Hematopoietic multipotent progenitor cell treated with erythropoietin and hydrocortisone succinate and interleukin-3 and kit ligand, for 17 days (in vitro differentiated cells): ENCODE measurements around the gene SHISAL1.
"Not testable (repeated sequence)": the region's sequence is repeated elsewhere in the genome, so short reads cannot be mapped to it uniquely, and the experiment has no call there.

ENCODE experiments used
- DNase-seq: peaks from one replicate; pipeline ENCODE4 v3.0.0-alpha.2; 2015; ENCODE audit warnings: low spot score

The SHISAL1 gene

DNA sequence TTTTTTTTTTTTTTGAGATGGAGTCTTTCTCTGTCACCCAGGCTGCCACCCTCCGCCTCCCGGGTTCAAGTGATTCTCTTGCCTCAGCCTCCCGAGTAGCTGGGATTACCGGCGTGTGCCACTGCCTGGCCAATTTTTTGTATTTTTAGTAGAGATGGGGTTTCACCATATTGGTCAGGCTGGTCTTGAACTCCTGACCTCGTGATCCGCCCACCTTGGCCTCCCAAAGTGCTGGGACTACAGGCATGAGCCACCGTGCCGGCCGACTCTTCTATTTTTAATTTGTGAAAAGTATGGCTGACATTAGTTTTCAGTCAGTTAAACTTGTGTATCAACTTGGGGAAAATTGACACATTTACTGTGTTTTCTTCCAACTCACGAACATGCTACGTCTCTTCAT lies 78.4 kb downstream of the SHISAL1 start:
- not testable (repeated sequence) for DNase-seq

DNA sequence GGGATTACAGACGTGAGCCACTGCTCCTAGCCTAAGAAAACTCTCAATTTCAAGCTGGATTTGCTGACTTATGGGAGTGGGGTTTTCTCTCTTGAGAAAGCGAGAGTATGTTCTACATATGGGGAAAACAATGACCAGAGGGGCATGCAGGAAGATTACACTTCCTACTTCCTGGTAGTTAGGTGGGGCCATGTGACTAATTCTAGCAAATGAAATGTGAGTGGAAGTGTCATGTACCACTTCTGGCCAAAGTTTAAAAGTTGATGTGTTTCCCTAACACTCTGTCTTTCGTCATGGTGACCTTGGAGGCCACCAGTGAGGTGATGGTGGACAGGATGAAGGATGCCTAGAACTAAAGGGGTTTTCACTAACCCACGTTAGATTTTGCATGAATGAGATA lies 81.5 kb downstream of the SHISAL1 start:
- DNase-seq, result no peak

DNA sequence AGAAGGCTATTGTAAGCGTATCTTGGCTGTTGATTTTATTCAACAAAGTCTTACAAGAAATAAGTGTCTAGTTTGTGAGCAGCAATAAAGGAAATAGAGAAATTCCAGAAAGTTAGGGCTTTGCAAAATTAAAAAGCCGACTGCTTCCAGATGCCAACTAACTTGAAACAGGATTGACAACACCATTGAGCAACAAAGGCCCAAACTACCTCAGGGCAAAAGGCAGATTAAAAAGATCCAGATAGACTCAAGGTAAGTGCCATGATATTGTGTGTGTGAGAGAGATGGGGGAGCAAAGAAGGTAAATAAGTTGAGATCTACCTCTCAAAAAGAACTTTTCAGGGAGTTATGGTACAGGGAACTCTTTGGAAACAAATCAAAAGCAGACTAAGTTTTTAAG lies 82.9 kb downstream of the SHISAL1 start:
- no peak for DNase-seq

DNA sequence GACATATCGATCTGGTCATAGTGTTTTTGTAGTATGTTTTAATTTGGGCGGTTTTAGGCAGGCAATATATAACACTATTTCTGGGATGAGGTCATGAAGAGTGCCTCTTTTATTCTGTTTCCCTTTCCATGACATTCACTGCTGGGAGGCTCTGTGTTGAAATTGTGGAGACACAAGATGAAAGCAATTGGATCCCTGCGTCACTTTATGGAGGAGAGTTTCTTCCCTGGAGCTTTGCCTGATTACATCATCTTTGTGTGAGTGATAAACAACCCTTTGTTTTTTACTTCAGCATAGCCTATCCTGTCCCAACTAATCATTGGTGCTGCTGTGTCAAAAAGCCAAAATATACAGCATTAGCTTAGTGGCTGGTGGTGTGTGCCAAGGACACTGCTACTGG lies 83.4 kb downstream of the SHISAL1 start:
- no peak for DNase-seq

DNA sequence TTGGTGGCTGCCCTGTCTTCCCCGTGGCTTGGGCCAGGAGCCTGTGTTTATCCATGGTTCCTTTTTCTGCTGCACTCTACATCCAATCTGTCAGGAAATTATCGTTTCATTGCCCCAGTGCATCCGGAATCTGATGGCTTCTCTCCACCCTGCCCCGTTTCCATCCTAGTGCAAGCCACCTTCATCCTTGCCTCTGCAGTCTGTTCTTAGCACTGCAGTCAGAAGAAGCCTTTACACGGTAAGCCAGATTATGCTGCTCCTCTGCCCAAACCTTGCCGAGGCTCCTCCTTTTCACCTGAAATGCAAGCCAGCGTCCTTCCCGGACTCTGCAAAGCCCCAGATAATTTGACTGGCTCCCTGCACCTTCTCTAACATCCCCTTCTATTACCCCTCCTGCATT lies 86.9 kb downstream of the SHISAL1 start:
- no peak for DNase-seq

DNA sequence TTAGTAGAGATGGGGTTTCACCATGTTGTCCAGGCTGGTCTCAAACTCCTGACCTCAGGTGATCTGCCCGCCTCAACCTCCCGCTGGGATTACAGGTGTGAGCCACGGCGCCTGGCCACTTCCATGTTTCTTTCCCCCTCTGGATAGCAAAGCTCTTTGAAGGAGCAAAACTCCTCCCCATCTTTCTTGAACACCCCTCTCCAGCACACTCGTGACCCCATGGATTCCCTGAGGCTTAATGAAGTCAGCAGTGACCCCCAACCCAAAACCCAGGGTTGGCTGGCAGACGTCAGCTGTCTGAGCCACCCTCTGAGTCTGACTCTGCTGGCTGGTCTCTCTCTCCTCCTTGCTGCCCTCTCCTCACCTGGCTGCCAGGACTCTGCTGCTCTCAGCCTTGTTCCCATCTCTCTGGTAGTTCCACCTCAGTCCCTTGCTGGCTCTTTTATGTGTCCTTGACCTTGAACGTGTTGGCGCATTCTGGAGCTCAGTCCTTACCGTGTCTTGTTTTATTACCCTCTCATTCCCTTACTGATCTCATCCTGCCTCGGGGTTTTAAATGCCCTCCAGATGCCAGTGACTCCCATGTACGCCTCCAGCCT lies 87.6 kb downstream of the SHISAL1 start:
- DNase-seq, result no peak

DNA sequence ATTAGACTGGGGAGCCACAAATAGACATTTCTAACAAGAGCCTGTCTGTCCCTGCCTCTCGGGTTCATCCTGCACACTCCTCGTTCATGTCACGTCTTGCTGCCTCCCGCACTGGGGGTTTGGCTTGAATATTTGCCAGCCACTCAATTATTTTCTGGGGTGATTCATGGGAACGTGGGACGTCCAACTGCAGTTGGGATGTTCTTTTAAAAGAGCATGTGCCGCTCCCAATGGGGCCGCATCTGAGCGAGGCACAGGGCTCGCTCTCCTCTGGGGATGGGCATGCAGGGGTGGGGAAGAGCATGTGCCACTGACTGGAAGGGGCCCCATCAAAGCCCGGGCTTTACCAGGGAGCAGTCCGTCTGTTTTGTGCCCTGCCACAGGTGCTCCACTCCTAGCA lies 88.6 kb downstream of the SHISAL1 start:
- DNase-seq, result no peak

DNA sequence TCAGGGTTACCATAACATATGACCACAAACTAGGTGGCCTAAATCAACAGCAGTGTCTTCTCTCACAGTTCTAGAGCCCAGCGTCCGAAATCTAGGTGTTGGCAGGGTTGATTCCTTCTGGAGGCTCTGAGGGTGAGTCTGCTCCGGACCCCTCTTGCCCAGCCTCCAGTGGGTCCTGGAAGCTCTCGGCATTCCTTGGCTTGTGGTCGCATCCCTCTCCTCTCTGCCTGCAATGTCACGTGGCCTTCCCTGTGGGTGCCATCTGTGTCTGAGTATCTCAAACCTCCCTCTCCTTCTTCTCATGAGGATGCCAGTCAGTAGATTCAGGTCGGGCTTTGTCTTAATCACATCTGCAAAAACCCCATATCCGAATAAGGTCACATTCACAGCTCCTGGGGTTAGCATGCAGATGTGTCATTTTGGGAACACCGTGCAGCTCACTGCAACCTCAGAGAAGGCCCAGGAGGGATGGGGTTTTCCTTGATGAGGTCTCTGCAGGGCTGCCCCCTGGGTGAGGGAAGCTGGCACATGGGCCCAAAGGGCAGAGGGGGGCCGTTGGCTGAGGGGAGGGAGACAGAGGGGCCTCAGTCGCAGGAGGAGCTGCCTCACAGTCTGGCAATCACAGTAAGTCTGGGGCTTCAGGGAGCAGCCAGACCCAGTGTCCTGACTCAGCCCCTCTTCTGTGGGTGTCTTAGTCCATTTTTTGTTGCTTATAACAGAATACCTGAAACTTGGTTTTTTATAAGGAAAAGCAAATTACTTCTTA lies 90.9 kb downstream of the SHISAL1 start:
- DNase-seq, result no peak

DNA sequence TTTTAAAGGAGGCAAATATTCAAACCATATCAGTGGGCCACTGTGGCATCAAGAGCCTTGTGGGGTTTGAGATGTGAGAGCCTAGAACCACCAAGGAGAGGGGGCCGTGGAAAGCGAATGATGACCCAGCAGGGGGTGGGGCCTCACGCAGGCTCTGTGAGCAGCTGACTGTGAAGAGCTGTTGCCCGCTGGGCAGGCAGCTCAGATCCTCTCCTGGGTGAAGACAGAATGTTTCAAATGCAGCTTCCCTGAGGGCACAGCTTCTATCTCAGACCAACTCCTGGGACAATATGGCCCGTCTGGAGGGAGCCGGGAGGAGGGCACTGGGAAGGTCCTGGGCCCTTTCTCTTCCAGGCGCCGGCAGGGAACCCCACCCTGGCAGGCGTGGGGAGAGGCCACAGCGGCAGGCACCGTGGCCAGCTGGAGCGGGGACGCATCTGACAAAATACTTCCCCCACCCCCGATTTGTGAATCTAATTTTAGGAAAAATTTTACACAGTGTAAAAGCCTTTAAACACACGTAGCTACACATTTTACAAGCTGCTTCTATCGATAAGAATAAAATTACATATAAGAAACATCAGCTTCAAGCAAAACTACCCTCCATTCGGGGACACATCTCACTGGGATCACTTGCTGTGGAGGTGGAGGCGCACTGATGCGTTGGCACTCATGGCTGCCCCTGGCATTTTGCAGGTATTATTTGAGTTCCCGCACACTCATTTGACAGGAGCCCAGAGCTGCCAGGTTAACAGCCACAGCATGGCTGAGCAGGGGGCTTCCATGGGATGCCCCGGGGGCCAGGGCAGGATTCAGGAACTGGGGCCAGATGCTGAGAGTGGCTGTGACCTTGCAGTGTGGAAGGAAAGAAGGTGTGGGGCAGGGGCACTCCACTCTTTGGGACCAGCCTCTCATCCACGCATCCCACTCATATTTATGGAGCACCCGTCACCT lies 91.7 kb downstream of the SHISAL1 start:
- DNase-seq, result no peak

DNA sequence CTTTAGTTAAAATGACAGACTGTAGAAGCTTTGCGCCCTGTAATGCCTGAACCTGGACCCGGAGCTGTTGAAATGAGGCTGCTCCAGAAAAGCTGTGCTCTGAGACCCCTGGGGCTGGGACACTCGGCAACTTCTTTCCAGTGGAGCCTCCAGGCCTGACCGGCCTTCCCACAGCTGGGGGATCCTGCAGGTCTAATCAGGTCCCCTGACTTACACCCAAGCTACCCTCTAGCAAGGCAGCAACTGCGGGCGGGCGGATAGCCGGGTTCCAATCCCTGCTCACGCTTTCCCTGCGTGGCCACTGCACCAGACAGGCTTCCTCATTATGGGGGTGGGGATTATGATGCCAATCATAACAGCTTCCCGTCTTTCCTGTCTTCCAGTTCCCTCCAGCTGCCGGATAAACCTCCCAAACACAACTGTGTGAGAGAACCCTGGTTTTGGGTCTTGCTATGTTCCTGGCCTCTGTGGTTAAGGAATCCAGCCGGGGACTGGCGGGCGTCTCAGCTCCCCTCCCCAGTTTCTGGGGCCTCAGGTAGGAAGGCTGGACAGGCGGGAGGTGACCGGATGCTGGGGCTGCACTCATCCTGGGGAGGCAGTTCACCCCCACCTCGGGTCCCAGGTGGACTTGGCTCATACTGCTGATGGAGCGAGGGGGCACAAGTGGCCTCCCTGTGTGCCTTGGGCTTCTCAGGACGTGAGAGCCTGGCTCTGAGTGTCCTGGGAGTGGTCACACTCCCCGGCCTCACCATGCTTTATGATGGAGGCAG lies 93.5 kb downstream of the SHISAL1 start:
- no peak for DNase-seq

DNA sequence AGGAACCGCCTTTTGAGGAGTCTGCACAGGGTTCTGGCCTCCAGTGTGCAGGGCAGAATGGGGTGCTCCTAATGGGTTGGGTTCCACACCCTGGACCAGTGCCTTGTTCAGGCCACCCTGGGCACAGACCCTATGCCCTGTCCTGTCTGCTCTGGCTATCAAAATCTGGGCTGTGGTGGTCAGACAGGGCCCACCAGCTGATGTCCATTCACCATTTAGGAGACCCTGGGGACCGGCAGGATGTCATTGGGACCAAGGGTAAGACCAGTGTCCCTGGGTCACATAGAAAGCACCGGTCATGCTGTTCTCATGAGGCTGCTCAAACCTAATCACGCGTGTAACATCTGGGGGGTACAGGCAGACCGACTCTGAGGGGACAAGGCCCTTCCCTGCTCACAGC lies 94.7 kb downstream of the SHISAL1 start:
- no peak for DNase-seq

DNA sequence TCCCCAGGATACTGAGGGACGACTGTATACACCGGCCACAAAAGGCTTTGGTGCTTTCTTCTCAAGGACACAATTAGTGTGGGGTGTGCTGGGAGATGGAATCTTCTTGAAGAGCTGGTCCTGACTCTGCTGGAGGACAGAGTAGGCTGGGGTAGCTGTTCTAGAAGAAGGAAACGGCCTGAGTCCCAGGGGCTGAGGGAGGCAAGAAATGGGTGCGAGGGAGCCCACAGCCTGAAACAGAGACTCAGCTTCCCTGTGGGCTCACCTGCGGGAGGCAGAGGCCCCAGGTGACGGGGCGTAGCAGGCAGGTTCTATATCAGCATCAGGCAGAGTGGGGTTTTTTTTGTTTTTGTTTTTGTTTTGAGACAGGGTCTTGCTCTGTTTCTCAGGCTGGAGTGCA lies 95.4 kb downstream of the SHISAL1 start:
- DNase-seq, result no peak

DNA sequence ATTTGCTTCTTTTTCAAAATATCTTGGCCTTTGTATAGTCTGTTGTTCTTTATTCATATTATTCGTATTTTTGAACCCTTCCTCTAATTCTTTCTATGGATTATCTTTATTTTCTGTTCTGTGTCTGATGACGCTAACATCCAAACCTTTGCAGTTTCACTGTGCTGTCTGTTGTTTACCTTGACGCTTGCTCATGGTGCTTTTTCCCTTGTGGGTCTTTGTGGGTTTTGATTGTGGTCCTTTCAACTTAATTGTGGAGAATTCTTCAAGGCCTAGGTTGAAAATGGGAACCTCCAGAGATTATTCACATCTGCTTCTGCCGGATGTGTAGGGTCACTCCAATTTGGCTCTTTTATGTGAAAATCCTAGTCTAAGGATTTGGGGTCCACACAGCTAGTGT lies 97.5 kb downstream of the SHISAL1 start:
- no peak for DNase-seq

DNA sequence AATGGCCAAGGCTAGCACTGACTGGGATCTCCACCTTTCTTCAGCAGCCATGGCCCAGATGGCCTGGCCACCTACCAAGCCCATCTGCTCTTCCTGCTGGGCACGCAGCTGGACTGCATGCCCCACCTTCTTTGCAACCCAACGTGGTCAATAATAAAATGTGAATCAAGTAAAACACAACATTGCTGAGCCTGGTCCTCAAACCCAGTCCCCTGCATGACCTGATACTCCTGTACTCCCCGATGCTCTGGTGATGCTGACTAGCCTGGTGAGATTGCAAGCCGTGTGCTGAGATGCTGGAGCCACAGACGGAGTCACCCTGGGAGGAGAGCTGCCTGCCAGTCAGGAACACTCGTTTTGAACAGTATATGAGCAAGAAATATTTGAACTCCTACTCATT lies 98.0 kb downstream of the SHISAL1 start:
- no peak for DNase-seq

DNA sequence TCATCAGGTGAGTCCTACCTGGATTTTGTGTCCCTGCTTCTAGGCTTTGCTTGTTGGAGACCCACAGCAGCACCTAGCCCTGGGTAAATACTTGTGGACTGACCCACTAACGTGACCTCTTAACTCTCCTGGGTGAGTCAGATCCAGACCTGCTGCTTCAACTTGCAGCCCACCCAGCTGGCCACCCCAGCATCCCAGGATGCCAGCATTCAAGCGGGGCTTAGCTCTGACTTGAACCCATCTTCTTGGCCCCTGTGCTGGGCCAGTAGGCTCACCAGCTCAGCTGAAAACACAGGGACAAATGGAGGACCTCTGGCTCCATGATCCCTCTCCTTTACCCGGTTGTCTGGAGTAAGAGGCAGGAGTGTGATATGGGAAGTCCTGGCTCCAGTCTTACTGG lies 98.6 kb downstream of the SHISAL1 start:
- no peak for DNase-seq

DNA sequence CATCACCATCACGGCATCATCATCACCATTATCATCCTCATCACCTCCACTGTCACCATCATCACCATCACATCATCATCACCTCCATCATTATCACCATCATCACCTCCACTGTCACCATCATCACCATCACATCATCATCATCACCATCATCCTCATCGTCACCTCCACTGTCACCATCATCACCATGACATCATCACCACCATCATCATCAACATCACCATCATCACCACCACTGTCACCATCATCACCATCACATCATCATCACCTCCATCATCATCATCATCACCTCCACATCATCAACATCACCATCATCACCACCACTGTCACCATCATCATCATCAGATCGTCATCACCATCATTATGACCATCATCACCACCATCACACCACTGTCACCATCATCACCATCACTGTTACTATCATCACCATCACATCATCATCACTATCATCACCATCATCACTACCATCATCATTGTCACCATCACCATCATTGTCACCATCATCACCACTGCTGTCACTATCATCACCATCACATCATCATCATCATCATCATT lies 99.2 kb downstream of the SHISAL1 start:
- DNase-seq, result no peak

DNA sequence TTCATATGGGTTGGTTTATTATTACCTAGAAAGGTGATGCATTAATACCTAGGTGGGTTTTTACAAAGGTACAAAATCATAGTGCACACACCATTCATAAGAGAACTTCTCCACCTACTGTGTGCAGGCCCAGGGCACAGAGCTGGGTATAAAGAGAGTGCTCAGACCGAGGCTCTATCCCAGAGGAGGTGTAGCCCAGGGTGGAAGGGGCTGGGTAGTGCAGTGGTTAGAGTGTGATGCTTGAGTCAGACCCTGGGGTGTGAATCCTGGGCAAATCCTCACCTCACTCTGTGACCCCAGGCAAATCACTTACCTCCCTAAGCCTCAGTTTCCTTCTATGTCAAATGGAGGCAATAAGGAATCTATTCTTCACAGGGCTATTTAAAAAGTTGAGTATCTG lies 99.8 kb downstream of the SHISAL1 start:
- no peak for DNase-seq

DNA sequence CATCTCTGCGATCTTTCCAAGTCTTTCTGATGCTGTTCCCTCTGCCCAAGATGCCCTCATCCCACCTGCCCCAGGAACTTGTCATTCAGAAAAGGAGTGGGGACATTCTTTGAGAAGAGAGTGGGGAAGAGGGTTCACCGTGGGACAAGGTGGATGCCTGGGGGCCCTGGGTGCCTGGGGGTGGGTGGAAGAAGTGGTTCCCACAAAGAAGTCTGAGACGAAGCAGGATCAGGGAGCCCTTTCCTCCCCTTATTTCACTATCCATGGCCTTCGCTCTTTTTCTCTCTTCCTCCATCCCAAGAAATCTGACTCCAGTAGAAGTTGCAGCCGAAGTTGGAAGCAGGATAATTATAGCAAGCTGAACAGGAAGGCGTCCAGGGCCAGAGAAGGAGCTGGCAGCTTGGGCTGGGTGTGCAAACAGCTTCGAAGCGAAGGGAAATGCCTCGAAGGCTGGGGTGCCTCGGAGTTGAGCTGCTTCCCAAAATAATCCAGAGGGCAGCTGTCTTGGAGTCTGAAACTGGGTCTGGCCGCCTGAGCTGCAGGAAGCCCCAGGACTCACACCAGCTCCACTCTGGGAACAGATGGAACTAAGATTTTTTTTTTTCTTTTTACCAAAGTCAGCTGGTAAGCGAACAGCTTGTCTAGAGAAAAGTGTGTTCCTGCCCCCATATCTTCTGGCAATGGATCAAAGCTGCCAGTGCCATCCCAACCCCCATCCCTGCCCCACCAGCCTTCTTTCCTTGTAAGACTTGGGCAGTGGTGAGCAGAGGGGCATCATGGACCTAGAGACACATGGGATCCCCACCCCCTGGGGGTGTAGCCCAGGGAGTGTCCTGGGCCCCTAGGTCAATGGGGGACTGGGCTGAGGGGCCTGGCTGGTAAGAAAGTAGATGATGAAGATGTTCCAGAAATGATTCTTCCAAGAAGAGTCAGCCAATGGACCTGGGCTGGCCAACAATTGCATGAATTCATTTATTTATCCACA lies 100.5 kb downstream of the SHISAL1 start:
- no peak for DNase-seq

DNA sequence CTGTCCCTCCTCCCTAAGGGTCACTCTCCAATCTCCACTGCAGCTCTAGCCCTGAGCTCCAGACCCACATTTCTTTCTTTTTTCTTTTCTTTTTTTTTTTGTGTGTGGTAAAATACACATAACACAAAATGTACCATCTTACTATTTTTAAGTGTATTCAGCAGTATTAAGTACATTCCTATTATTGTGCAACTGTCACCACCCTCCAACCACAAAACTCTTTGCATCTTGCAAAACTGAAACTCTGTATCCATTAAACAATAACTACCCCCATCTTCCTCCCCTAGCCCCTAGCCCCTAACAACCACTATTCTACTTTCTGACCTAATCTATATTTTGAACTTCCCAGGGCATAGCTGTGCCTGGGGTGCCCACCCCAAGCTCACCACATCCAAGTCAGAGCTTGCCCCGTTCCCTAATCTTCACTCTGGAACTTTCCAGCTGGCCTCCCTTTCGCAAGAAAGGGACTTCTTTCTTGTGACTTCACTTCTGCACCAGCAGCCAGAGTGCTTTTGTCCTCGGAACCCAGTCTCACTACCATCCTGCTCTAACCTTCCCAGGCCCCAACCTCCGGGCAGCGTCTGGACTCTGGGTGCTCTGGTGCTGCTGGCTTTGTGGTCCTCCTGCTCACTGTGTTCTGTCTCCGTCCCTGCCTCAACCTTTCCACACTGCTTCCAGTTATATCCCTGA lies 101.3 kb downstream of the SHISAL1 start:
- DNase-seq, result no peak

DNA sequence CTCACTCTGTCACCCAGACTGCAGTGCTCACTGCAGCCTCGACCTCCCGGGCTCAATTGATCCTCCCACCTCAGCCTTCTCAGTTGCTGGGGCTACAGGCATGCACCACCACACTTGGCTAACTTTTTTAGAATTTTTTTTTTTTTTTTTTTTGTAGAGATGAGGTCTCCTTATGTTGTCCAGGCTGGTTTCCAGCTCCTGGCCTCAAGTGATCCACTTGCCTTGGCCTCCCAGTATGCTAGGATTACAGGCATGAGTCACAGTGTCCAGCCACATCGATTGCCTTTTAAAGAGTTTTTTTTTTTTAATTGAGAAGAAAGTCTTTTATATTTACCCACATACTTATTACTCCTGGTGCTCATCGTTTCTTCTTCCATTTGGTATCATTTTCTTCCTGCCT lies 102.0 kb downstream of the SHISAL1 start:
- DNase-seq, result no peak
